Panc1 (cell line): ENCODE data around the gene CYBRD1.

Experiments
- POLR2AphosphoS5 ChIP-seq: IDR thresholded peaks from 2 replicates; pipeline ENCODE4 v1.6.1; 2012; ENCODE audit warnings: mild to moderate bottlenecking, low read depth, low read length, moderate library complexity
- SIN3A ChIP-seq: IDR thresholded peaks from 2 replicates; pipeline ENCODE4 v1.6.1; 2012; ENCODE audit warnings: low read depth, mild to moderate bottlenecking, low read length, moderate library complexity, borderline replicate concordance; ENCODE audit not compliant: insufficient read depth

DNA sequence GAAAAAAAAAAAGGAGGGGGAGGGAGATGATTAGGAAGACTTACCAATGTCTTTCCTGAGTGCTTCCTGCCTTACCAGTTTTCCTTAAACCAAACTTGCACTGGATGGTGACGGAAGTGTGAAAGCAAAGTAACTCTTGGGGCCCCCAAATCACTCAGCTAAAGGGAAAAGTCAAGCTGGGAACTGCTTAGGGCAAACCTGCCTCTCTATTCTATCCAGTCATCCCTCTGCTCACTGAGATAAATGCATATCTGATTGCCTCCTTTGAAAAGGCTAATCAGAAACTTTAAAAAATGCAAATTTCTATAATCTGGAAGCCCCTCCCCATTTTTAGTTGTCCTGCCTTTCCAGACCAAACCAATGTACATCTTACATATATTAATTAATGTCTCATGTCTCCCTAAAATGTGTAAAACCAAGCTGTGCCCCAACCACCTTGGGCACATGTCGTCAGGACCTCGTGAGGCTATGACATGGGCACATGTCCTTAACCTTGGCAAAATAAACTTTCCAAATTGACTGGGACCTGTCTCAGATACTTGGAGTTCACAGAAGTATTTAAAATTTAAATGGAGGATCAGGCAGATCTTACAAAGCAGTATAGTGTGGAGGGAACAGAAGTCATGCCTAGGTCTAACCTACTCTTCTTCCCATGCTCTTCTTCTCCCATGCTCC lies 7.2 kb upstream of the CYBRD1 start:
- no peak for TF ChIP-seq SIN3A
- no peak for TF ChIP-seq POLR2AphosphoS5
